Activated CD4-positive, CD25-positive, alpha-beta regulatory T cell treated with anti-CD3 and anti-CD28 coated beads, Interleukin-2, amount 50 U/mL, for 16 hours (primary cell): ENCODE data around the gene BEST3.
A peak's percentile ranks its signal among the peaks of the same experiment; 100 is the strongest.
"Not testable (repeated sequence)": the region's sequence is repeated elsewhere in the genome, so short reads cannot be mapped to it uniquely, and the experiment has no call there.

ENCODE experiments used
- DNase-seq: peaks from one replicate; pipeline ENCODE4 v3.0.0-alpha.2; 2020; ENCODE audit warnings: low read depth, low spot score

The BEST3 gene

GRCh38 chr12:69648476-69648875 lies 50.6 kb downstream of the BEST3 start:
- DNase-seq: no peak

GRCh38 chr12:69647178-69647577 lies 51.9 kb downstream of the BEST3 start:
- DNase-seq: no peak

DNA sequence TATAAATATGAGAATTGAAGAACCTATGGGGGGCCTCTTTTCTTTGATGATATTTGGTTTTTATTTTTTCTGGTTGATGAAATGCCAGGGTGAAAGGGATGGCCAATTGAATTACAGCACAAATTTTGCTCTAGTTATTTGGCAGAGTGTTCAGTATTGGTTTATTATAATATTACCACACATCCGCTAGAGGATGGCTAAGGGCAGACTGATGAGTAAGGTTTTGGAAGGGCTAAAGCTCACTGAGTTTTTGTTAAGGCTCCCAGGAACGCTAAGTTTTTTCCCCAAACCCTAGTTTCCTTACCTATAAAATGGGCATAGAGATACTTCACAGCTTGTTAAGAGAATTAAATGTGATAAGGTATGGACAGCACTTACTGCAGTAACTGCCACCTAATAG lies 54.1 kb downstream of the BEST3 start:
- no peak for DNase-seq

GRCh38 chr12:69644511-69644910 lies 54.6 kb downstream of the BEST3 start:
- no peak for DNase-seq

- DNase-seq: no peak
These were observed 56.6 kb downstream of the BEST3 start for GRCh38 chr12:69642531-69642930.

DNA sequence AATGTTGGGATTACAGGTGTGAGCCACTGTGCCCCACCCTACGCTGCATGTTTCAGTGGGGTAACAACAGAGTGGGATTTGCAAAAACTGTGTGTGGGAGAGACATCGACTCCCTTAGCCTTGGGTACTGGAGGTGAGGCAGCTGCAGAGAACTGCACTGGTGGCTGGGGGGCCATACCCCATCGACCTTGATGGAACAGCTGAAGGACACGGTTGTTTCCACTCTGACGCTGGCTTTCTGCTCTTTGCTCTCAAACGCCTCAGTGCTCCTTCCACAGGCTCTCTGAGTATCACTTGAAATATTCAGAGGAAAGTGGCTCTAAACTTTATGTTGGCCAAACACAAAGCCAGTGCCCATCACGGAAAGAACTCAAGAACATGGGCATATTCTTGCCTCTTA lies 57.6 kb downstream of the BEST3 start:
- no peak for DNase-seq

GRCh38 chr12:69639400-69640016 lies 59.6 kb downstream of the BEST3 start:
- peak; percentile 26 for DNase-seq

DNA sequence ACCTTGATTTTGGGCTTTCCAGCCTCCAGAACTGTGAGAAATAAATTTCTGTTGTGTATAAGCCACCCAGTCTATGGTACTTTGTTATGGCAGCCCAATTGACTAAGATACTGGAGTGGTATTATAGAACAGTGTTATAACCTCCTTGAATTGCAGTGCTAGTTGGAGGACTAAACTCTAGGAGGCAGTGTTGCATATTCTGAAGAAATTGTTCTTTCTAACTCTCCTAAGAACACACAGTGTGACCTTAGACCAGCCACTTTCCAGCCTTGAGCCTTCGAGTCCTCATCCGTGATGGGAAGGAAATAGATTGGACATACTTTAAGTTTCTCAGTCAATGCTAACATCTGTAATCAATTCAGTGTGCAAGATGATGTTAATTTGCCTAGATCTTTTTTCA lies 66.0 kb downstream of the BEST3 start:
- DNase-seq: no peak

DNA sequence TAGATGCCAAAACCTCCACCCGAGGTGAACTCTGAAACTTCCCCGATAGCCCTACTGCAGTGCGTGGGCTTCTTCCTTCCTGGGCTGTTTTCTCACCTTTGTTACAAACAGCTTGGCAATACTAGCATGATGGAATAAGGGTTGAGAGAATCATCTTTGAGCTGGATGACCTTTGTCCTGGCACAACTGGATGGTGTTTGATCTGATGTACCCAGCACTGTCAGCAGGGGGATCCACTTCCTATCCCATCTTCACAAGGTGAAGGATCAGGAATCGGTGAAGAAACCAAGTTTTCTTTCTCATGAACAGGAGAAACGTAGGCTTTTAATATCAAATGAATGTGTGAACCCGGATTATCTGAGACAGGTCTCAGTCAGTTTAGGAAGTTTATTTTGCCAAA lies 68.9 kb downstream of the BEST3 start:
- DNase-seq: no peak

GRCh38 chr12:69627501-69627900 lies 71.6 kb downstream of the BEST3 start:
- DNase-seq: no peak

- DNase-seq: no peak
These were observed 75.1 kb downstream of the BEST3 start for GRCh38 chr12:69623970-69624369.

- DNase-seq: no peak
These were observed 77.6 kb downstream of the BEST3 start for GRCh38 chr12:69621551-69621950.

GRCh38 chr12:69620921-69621320 lies 78.2 kb downstream of the BEST3 start:
- no peak for DNase-seq

- no peak for DNase-seq
These were observed 79.0 kb downstream of the BEST3 start for GRCh38 chr12:69620077-69620476.

- no peak for DNase-seq
These were observed 80.1 kb downstream of the BEST3 start for GRCh38 chr12:69619050-69619449.

- DNase-seq: no peak
These were observed 83.1 kb downstream of the BEST3 start for GRCh38 chr12:69616025-69616424.

GRCh38 chr12:69613351-69613750 lies 85.8 kb downstream of the BEST3 start:
- DNase-seq: no peak

- DNase-seq: no peak
These were observed 88.4 kb downstream of the BEST3 start, which contains the start of gene LRRC10 for GRCh38 chr12:69610729-69611128. TSS of gene LRRC10 (minus strand) at chr12:69610907. CDS start at chr12:69610838, 69 bp downstream.

- no peak for DNase-seq
These were observed 89.0 kb downstream of the BEST3 start for GRCh38 chr12:69610126-69610525.

DNA sequence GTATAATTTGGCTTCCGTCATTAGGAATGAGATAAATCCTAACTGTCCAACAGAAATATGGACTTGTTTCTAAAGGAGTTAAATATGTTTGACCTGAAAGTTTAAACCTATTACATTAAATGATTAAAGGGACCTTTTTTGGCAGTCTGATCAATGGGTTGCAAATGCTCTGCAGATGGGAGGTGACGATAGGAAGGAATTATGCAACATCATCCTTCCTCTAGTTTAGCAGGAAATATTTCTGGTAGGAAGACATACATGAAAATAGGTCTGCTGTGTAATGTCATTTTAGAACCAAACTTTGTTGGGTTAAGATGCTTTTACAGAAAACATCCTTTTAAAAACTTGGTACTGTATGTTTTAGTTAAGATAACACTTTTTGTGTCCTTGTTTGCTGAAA lies 91.0 kb downstream of the BEST3 start:
- no peak for DNase-seq

DNA sequence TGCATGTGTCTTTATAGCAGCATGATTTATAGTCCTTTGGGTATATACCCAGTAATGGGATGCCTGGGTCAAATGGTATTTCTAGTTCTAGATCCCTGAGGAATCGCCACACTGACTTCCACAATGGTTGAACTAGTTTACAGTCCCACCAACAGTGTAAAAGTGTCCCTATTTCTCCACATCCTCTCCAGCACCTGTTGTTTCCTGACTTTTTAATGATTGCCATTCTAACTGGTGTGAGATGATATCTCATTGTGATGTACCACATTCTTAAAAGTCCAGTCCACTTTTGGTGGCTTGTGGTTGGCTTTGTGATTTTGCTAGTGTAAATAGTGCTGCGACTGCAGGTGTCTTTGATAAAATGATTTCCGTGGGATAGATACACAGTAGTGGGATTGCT lies 94.8 kb downstream of the BEST3 start:
- not testable (repeated sequence) for DNase-seq
